ENCODE data around the gene PRKCH. TPM values are rescaled to one million over a fixed set of nuclear protein-coding genes. Genes with fewer than 3 reads are reported as not detected.

Gene PRKCH
- polyA plus RNA-seq, 2 of the 4 experiments (the other 2 are of a cell fraction) = 10.0 to 10.2 TPM

GRCh38 chr14:61406198-61406597 is 84.8 kb downstream of the PRKCH start:
- DNase-seq (ENCODE audit: low read depth in 1 of 2, low spot score in 1 of 2) = no peak
- no peak for TF ChIP-seq ESRRA (IDR thresholded peaks at IDR 0.05; ENCODE audit: borderline replicate concordance, low read length)
- no peak for TF ChIP-seq SREBF2 (IDR thresholded peaks at IDR 0.05)
- no peak for TF ChIP-seq KDM1A (IDR thresholded peaks at IDR 0.05; ENCODE audit: low read depth)
- no peak for TF ChIP-seq NR3C1 (IDR thresholded peaks at IDR 0.05)
- no peak for TF ChIP-seq NFE2L2 (conservative IDR thresholded peaks at IDR 0.05; ENCODE audit: low read length)
- TF ChIP-seq HOXA7 (CRISPR knock-in tag; IDR thresholded peaks at IDR 0.05) = no peak
- TF ChIP-seq RCOR1 (IDR thresholded peaks at IDR 0.05; ENCODE audit: low read depth, low read length) = no peak
- no peak for TF ChIP-seq JUN (IDR thresholded peaks at IDR 0.05)
- TF ChIP-seq, protein P1, sequence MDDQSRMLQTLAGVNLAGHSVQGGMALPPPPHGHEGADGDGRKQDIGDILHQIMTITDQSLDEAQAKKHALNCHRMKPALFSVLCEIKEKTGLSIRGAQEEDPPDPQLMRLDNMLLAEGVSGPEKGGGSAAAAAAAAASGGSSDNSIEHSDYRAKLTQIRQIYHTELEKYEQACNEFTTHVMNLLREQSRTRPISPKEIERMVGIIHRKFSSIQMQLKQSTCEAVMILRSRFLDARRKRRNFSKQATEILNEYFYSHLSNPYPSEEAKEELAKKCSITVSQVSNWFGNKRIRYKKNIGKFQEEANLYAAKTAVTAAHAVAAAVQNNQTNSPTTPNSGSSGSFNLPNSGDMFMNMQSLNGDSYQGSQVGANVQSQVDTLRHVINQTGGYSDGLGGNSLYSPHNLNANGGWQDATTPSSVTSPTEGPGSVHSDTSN (IDR thresholded peaks at IDR 0.05) = no peak
- TF ChIP-seq NPAS2 (CRISPR knock-in tag; IDR thresholded peaks at IDR 0.05; ENCODE audit: borderline replicate concordance) = no peak
- TF ChIP-seq ELK1 (IDR thresholded peaks at IDR 0.05; ENCODE audit: low read depth, low read length) = no peak
- no peak for TF ChIP-seq CHD2 (IDR thresholded peaks at IDR 0.05; ENCODE audit: low read length, partially characterized antibody)
- TF ChIP-seq ZSCAN20 (CRISPR knock-in tag; IDR thresholded peaks at IDR 0.05) = no peak
- TF ChIP-seq MAZ (IDR thresholded peaks at IDR 0.05; ENCODE audit: borderline replicate concordance, low read depth, low read length) = no peak
- no peak for TF ChIP-seq PHF8 (IDR thresholded peaks at IDR 0.05; ENCODE audit: borderline replicate concordance, low read depth)
- TF ChIP-seq MAFK (IDR thresholded peaks at IDR 0.05; ENCODE audit: partially characterized antibody) = no peak
- WGBS (ENCODE audit: missing lambda C conversion rate) = 58% methylated on average over 4 of the region's 4 CpGs
- POLR2A ChIA-PET = no interaction called here
- Histone ChIP-seq H3K27ac (no peak overlapping the region), H3K9me3 (no peaks in the 10 kb centered on the region), H3K4me2 (no peak overlapping the region), H3K4me1 (0 out of 3 replicates have a peak, but pooled peaks cover 5% of the 10 kb centered on the region), H3K4me3 (no peak overlapping the region)
- ATAC-seq = no peak
- no peak for FAIRE-seq
- CTCF ChIA-PET = interaction anchor here (1.2 kb wide), 1 partner anchor 10 kb away, joined by 6 read pairs; no protein-coding TSS in a partner anchor

GRCh38 chr14:61406675-61407074 is 85.3 kb downstream of the PRKCH start:
- DNase-seq (ENCODE audit: low read depth in 1 of 2, low spot score in 1 of 2) (no peak), FAIRE-seq (no peak), ATAC-seq (no peak)
- H3K9me3 ChIP-seq = no peaks in the 10 kb centered on the region
- no peak for TF ChIP-seq GATA3 (IDR thresholded peaks at IDR 0.05; ENCODE audit: borderline replicate concordance)
- TF ChIP-seq, protein P2, sequence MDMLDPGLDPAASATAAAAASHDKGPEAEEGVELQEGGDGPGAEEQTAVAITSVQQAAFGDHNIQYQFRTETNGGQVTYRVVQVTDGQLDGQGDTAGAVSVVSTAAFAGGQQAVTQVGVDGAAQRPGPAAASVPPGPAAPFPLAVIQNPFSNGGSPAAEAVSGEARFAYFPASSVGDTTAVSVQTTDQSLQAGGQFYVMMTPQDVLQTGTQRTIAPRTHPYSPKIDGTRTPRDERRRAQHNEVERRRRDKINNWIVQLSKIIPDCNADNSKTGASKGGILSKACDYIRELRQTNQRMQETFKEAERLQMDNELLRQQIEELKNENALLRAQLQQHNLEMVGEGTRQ (IDR thresholded peaks at IDR 0.05) = no peak
- TF ChIP-seq RCOR1 (IDR thresholded peaks at IDR 0.05; ENCODE audit: low read depth, low read length) = no peak
- TF ChIP-seq, protein P3, sequence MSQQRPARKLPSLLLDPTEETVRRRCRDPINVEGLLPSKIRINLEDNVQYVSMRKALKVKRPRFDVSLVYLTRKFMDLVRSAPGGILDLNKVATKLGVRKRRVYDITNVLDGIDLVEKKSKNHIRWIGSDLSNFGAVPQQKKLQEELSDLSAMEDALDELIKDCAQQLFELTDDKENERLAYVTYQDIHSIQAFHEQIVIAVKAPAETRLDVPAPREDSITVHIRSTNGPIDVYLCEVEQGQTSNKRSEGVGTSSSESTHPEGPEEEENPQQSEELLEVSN (IDR thresholded peaks at IDR 0.05; ENCODE audit: borderline replicate concordance, low read depth) = no peak
- no peak overlapping the region for H3K4me3 ChIP-seq
- H3K4me1 ChIP-seq = no peaks in the 10 kb centered on the region
- no peak overlapping the region for H3K4me2 ChIP-seq
- ChIA-PET POLR2A (no interaction called here), CTCF (no interaction called here)
- H3K27ac ChIP-seq = no peak overlapping the region
- WGBS (ENCODE audit: missing lambda C conversion rate) = 65% methylated on average over 6 of the region's 6 CpGs

GRCh38 chr14:61408498-61408897 is 87.1 kb downstream of the PRKCH start:
- 73% methylated on average over 6 of the region's 6 CpGs for WGBS (ENCODE audit: missing lambda C conversion rate)
- ATAC-seq = no peak
- TF ChIP-seq HDAC2 (IDR thresholded peaks at IDR 0.05) (no peak), PHF8 (IDR thresholded peaks at IDR 0.05; ENCODE audit: borderline replicate concordance, low read depth) (no peak), HOXB5 (CRISPR knock-in tag; IDR thresholded peaks at IDR 0.05) (no peak), CHD2 (IDR thresholded peaks at IDR 0.05; ENCODE audit: low read length, partially characterized antibody) (no peak), MAX (IDR thresholded peaks at IDR 0.05) (no peak), SREBF2 (IDR thresholded peaks at IDR 0.05) (no peak), ZNF302 (CRISPR knock-in tag; IDR thresholded peaks at IDR 0.05) (no peak), ZSCAN20 (CRISPR knock-in tag; IDR thresholded peaks at IDR 0.05) (no peak), KDM5A (IDR thresholded peaks at IDR 0.05) (no peak), HEYL (CRISPR knock-in tag; IDR thresholded peaks at IDR 0.05) (no peak), POLR2A (IDR thresholded peaks at IDR 0.05; ENCODE audit: low read length) (no peak), NR3C1 (IDR thresholded peaks at IDR 0.05) (no peak), SMC3 (IDR thresholded peaks at IDR 0.05) (no peak), MAFK (IDR thresholded peaks at IDR 0.05; ENCODE audit: partially characterized antibody) (no peak), MYC (IDR thresholded peaks at IDR 0.05; ENCODE audit: borderline replicate concordance, low read length) (no peak), GATA3 (IDR thresholded peaks at IDR 0.05; ENCODE audit: borderline replicate concordance) (no peak), RARB (CRISPR knock-in tag; IDR thresholded peaks at IDR 0.05) (no peak)
- TF ChIP-seq, protein P1 (IDR thresholded peaks at IDR 0.05) = no peak
- ChIA-PET POLR2A (no interaction called here), CTCF (no interaction called here)
- Histone ChIP-seq H3K4me2 (no peak overlapping the region), H3K9me3 (no peaks in the 10 kb centered on the region), H3K27ac (no peak overlapping the region), H3K4me3 (no peak overlapping the region), H3K4me1 (no peaks in the 10 kb centered on the region)
- no peak for DNase-seq (ENCODE audit: low read depth in 1 of 2, low spot score in 1 of 2)
- no peak for FAIRE-seq

Measured in A549 (cell line).